OCI-LY3 (cell line): Measurements from ENCODE around the gene RBBP4.
"Not testable (repeated sequence)": the region's sequence is repeated elsewhere in the genome, so short reads cannot be mapped to it uniquely, and the experiment has no call there.

ENCODE experiments used
- H2AFZ ChIP-seq: fragments of 200-600, 300-600 bp; shearing (Covaris generic); 2 replicates; pipeline ENCODE4 v1.6.0; 2014; ENCODE audit warnings: antibody characterized with exemption, low read depth, low read length
- H3K27ac ChIP-seq: fragments of 200-600, 300-600 bp; sonication (generic); 2 replicates; pipeline ENCODE4 v1.5.1; 2014; ENCODE audit warnings: mild to moderate bottlenecking, low read length, moderate library complexity, mixed read lengths
- H3K27me3 ChIP-seq: fragments of 200-600, 300-600 bp; sonication (generic); 2 replicates; pipeline ENCODE4 v1.6.1; 2014; ENCODE audit warnings: low read depth, low read length, mixed read lengths
- H3K36me3 ChIP-seq: fragments of 200-600, 300-600 bp; sonication (generic); replicated peaks from 2 replicates; pipeline ENCODE3; 2014; ENCODE audit warnings: low read depth, low read length, mixed read lengths
- H3K4me1 ChIP-seq: fragments of 300-600, 200-600 bp; sonication (generic); 2 replicates; pipeline ENCODE4 v1.6.1; 2014; ENCODE audit warnings: low read length, mixed read lengths
- H3K4me2 ChIP-seq: fragments of 200-600, 300-600 bp; sonication (generic); 2 replicates; pipeline ENCODE4 v1.6.1; 2014; ENCODE audit warnings: low read length, mixed read lengths
- H3K4me3 ChIP-seq: fragments of 300-600, 200-600 bp; sonication (generic); 2 replicates; pipeline ENCODE4 v1.5.1; 2014; ENCODE audit warnings: antibody characterized with exemption, mild to moderate bottlenecking, low read length, moderate library complexity
- H3K79me2 ChIP-seq: fragments of 300-600, 200-600 bp; shearing (Covaris generic); 2 replicates; pipeline ENCODE4 v1.6.1; 2014; ENCODE audit warnings: mild to moderate bottlenecking, low read length, mixed read lengths
- H3K9ac ChIP-seq: fragments of 300-600, 200-600 bp; shearing (Covaris generic); 2 replicates; pipeline ENCODE4 v1.6.0; 2014; ENCODE audit warnings: mild to moderate bottlenecking, low read length, moderate library complexity
- H3K9me3 ChIP-seq: fragments of 200-600, 300-600 bp; shearing (Covaris generic); 2 replicates; pipeline ENCODE4 v1.6.1; 2014; ENCODE audit warnings: low read length, mixed read lengths; ENCODE audit not compliant: insufficient read depth
- H4K20me1 ChIP-seq: fragments of 200-600, 300-600 bp; sonication (generic); 2 replicates; pipeline ENCODE4 v1.6.1; 2016; ENCODE audit warnings: low read length, mixed read lengths; ENCODE audit not compliant: insufficient read depth
- EZH2phosphoT487 ChIP-seq: fragments of 200-600 bp; shearing (Covaris generic); IDR thresholded peaks from 2 replicates; pipeline ENCODE4 v1.6.1; 2018; ENCODE audit warnings: antibody characterized with exemption, mixed run types, low read depth
- TF ChIP-seq, protein P1 (sequence below): fragments of 200-600, 300-600 bp; sonication (generic); IDR thresholded peaks from 2 replicates; pipeline ENCODE4 v1.5.1; 2014; ENCODE audit warnings: antibody characterized with exemption, low read length, low read depth

The RBBP4 gene

DNA sequence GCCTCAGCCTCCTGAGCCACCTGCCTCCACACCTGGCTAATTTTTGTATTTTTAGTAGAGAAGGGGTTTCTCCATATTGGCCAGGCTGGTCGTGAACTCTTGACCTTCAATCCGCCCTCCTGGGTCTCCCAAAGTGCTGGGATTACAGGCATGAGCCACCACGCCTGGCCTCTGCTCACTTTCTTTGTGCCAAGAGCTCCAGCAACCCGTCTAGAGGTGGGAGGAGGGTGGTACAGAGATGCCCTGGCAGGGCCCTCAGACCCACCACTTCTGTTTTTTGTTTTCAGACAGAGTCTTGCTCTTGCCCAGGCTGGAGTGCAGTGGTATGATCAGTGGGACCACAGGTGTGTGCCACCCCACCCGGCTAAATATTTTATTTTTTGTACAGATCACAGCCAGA lies 58.5 kb downstream of the RBBP4 start:
- no peak overlapping the region for H3K9ac ChIP-seq
- H3K4me1 ChIP-seq, result peaks cover 17% of the 10 kb centered on the region
- no peak overlapping the region for H3K4me2 ChIP-seq
- no peaks in the 10 kb centered on the region for H3K9me3 ChIP-seq
- H4K20me1 ChIP-seq, result no peaks in the 10 kb centered on the region
- no peaks in the 10 kb centered on the region for H3K27me3 ChIP-seq
- no peak overlapping the region for H3K4me3 ChIP-seq
- H3K36me3 ChIP-seq, result no peaks in the 10 kb centered on the region
- no peaks in the 10 kb centered on the region for H3K79me2 ChIP-seq
- no peak overlapping the region for H2AFZ ChIP-seq
- no peak overlapping the region for H3K27ac ChIP-seq
- no peak for TF ChIP-seq EZH2phosphoT487
- TF ChIP-seq, protein P1, sequence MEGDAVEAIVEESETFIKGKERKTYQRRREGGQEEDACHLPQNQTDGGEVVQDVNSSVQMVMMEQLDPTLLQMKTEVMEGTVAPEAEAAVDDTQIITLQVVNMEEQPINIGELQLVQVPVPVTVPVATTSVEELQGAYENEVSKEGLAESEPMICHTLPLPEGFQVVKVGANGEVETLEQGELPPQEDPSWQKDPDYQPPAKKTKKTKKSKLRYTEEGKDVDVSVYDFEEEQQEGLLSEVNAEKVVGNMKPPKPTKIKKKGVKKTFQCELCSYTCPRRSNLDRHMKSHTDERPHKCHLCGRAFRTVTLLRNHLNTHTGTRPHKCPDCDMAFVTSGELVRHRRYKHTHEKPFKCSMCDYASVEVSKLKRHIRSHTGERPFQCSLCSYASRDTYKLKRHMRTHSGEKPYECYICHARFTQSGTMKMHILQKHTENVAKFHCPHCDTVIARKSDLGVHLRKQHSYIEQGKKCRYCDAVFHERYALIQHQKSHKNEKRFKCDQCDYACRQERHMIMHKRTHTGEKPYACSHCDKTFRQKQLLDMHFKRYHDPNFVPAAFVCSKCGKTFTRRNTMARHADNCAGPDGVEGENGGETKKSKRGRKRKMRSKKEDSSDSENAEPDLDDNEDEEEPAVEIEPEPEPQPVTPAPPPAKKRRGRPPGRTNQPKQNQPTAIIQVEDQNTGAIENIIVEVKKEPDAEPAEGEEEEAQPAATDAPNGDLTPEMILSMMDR, result no peak

DNA sequence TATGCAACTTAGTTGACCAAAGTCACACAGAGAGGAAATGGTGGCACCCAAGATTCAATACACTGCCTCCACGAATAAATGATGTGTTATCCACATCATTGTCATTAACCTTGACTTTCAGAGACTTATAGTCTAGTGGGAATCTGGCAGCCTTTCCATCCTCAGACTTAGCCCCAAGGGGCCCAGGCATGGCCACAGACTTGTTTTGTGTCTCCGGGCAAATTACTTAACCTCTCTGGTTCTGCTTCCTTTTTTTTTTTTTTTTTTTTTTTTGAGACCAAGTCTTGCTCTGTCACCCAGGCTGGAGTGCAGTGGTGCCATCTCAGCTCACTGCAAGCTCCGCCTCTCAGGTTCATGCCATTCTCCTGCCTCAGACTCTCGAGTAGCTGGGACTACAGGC lies 60.2 kb downstream of the RBBP4 start:
- H4K20me1 ChIP-seq, H2AFZ ChIP-seq, H3K27me3 ChIP-seq, H3K9me3 ChIP-seq, H3K79me2 ChIP-seq, H3K27ac ChIP-seq, H3K9ac ChIP-seq, H3K36me3 ChIP-seq: not testable (repeated sequence)
- H3K4me1 ChIP-seq, result peaks cover 18% of the 10 kb centered on the region
- peak overlapping the region; percentile 34 for H3K4me2 ChIP-seq
- H3K4me3 ChIP-seq, result peak overlapping the region; percentile 87; the same call in 1 of the 2 replicates

DNA sequence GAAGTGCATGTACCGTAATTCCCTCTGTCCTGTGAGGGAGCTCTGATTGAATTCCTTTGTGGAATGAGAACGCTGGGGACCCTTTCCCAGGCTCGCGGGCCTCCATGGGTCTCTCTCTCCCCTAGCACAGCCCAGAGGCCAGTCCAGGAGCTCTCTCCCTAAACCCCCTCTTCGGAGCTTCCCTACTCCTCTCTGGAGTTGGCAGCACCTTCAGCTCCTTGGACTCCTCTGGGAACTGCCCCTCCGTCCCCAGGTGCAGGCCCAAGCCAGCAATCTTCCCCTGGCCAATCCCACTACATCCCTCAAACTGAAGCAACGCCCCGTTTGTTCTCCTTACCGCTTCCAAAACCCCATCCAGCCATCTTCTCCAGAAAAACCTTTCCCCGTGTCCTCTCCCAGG lies 62.1 kb downstream of the RBBP4 start:
- H3K36me3 ChIP-seq, result no peaks in the 10 kb centered on the region
- H3K4me3 ChIP-seq, result no peak overlapping the region
- H4K20me1 ChIP-seq, result no peaks in the 10 kb centered on the region
- H3K4me1 ChIP-seq, result peaks cover 28% of the 10 kb centered on the region
- H3K9ac ChIP-seq, result no peak overlapping the region
- no peak overlapping the region for H3K4me2 ChIP-seq
- TF ChIP-seq, protein P1, result no peak
- no peak for TF ChIP-seq EZH2phosphoT487
- no peak overlapping the region for H3K27ac ChIP-seq
- H3K79me2 ChIP-seq, result no peaks in the 10 kb centered on the region
- no peaks in the 10 kb centered on the region for H3K27me3 ChIP-seq
- no peak overlapping the region for H2AFZ ChIP-seq
- H3K9me3 ChIP-seq, result no peaks in the 10 kb centered on the region

DNA sequence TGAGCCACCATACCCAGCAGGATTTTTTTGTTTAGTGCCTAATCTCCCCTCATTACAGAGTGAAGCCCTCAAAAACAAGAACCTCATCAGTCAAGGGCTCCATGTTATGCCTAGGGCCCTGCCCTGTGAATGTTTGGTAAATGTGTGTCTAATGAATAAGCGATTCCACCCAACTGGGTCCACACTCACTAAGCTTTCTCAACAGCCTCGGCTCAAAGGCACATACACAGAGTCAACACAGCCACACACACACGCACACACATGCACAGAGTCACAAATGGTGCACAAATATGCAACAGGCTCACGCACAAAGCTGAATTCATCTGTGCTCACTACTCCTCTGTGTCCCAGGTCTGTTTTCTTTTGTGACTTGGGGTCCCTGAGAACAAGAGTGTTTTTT lies 63.3 kb downstream of the RBBP4 start:
- TF ChIP-seq, protein P1, result no peak
- TF ChIP-seq EZH2phosphoT487, result no peak
- Histone ChIP-seq H3K9ac (no peak overlapping the region), H3K36me3 (no peaks in the 10 kb centered on the region), H3K4me2 (no peak overlapping the region), H3K27ac (no peak overlapping the region), H3K9me3 (no peaks in the 10 kb centered on the region), H4K20me1 (no peaks in the 10 kb centered on the region), H3K4me3 (no peak overlapping the region), H3K79me2 (no peaks in the 10 kb centered on the region), H2AFZ (no peak overlapping the region), H3K27me3 (no peaks in the 10 kb centered on the region), H3K4me1 (peaks cover 28% of the 10 kb centered on the region)

DNA sequence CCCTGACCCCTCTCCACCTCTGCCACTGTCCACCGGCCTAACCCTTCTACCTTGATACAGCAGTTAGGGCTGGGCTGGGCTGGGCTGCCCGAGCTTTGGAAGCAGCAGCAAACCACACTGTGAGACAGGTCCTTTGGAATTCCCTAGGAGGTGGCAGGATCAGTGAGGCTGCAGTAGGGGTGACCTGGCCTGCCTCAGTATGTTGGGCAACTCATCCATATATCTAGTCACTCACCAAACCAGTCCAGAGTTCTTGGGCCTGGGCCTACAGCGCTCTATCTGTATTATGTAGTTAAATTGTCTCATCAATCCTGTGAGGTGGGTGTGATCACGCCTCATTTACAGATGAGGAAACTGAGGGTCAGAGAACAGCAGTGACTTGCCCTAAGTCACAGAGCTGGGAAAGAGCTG lies 64.9 kb downstream of the RBBP4 start:
- H3K36me3 ChIP-seq, result no peaks in the 10 kb centered on the region
- no peak overlapping the region for H3K4me3 ChIP-seq
- no peaks in the 10 kb centered on the region for H3K27me3 ChIP-seq
- H3K79me2 ChIP-seq, result no peaks in the 10 kb centered on the region
- TF ChIP-seq, protein P1, result no peak
- no peak for TF ChIP-seq EZH2phosphoT487
- peaks cover 19% of the 10 kb centered on the region for H3K4me1 ChIP-seq
- H3K9ac ChIP-seq, result no peak overlapping the region
- no peaks in the 10 kb centered on the region for H3K9me3 ChIP-seq
- no peaks in the 10 kb centered on the region for H4K20me1 ChIP-seq
- no peak overlapping the region for H3K27ac ChIP-seq
- H2AFZ ChIP-seq, result no peak overlapping the region
- no peak overlapping the region for H3K4me2 ChIP-seq
